Vagina (tissue), 2 donors: ENCODE data around the gene INPP4A. TPM values are rescaled to one million over a fixed set of nuclear protein-coding genes. Genes with fewer than 3 reads are reported as not detected.

Experiments used
- DNase-seq, 2 donors: peaks; one replicate each; pipeline ENCODE4 v3.0.0-alpha.2; 2017; ENCODE audit errors: extremely low spot score in 2 of 2
- H3K27ac ChIP-seq: fragments of 200-600 bp; sonication (generic); one replicate; pipeline ENCODE4 v1.5.1; 2019
- H3K27me3 ChIP-seq: fragments of 200-600 bp; sonication (generic); one replicate; pipeline ENCODE4 v1.5.1; 2019
- H3K36me3 ChIP-seq, 2 donors: fragments of 200-600 bp; sonication (generic); one replicate each; pipeline ENCODE4 v1.5.1; 2017 to 2019
- H3K4me1 ChIP-seq: fragments of 200-600 bp; sonication (generic); one replicate; pipeline ENCODE4 v1.5.1; 2019
- H3K4me3 ChIP-seq, 2 donors: fragments of 200-600 bp; sonication (generic); 1 replicate in 1 of 2; 2 replicates in 1 of 2; pipeline ENCODE4 v1.5.1; 2016 to 2019
- H3K9me3 ChIP-seq: fragments of 200-600 bp; sonication (generic); one replicate; pipeline ENCODE4 v1.5.1; 2019
- CTCF ChIP-seq, 3 experiments: fragments of 450-650 bp in 2 of 3; fragments of 200-600 bp in 1 of 3; sonication (generic) in 1 of 3; IDR thresholded peaks; one replicate each; pipeline ENCODE4 v1.5.1; 2017 to 2019; ENCODE audit warnings: antibody characterized with exemption in 3 of 3, mild to moderate bottlenecking in 2 of 3, moderate library complexity in 2 of 3
- POLR2A ChIP-seq, 2 donors: fragments of 450-650 bp; IDR thresholded peaks; one replicate each; pipeline ENCODE4 v1.6.1; 2017; ENCODE audit warnings: antibody characterized with exemption in 2 of 2, mild to moderate bottlenecking in 2 of 2, moderate library complexity in 2 of 2
- POLR2AphosphoS5 ChIP-seq, 2 donors: sonication (generic); formaldehyde crosslinking; IDR thresholded peaks; one replicate each; pipeline ENCODE4 v1.9.0; 2017; ENCODE audit warnings: antibody characterized with exemption in 2 of 2, mild to moderate bottlenecking in 2 of 2, low read depth in 1 of 2; ENCODE audit not compliant: insufficient read depth in 1 of 2
- intact Hi-C: fragments of 100-400 bp; cut with DNase I; formaldehyde crosslinking; loops from one replicate; pipeline ENCODE4 v1.15.1; 2023
- total RNA-seq: library from RNA; depleted of rRNA; stranded (reverse); fragments of >200 nt; gene quantifications from one replicate; pipeline ENCODE4 v1.2.3, GENCODE V29; 2016

INPP4A gene
- total RNA-seq, 1 donor from 2014 or later, result 38.1 TPM

- Histone ChIP-seq H3K27me3 (no peaks in the 10 kb centered on the region), H3K27ac (no peak overlapping the region), H3K4me3 (no peak overlapping the region), H3K36me3 (peaks cover 0 to 35% of the 10 kb centered on the region in 2 donors), H3K9me3 (no peaks in the 10 kb centered on the region), H3K4me1 (no peaks in the 10 kb centered on the region)
- intact Hi-C loops, result no loop called here
- no peak for TF ChIP-seq POLR2AphosphoS5 (IDR thresholded peaks at IDR 0.05; ENCODE audit: insufficient read depth in 1 of 2, low read depth in 1 of 2)
- TF ChIP-seq CTCF (IDR thresholded peaks at IDR 0.05), result no peak
- TF ChIP-seq POLR2A (IDR thresholded peaks at IDR 0.05), result no peak
- DNase-seq, result peak in 1 of 2 donors; percentile 62
Measured at GRCh38 chr2:98579926-98580325, 135.3 kb downstream of the INPP4A start.

- DNase-seq, result peak in 1 of 2 donors; percentile 70
- intact Hi-C loops, result no loop called here
- no peak overlapping the region for H3K27ac ChIP-seq
- no peaks in the 10 kb centered on the region for H3K9me3 ChIP-seq
- H3K36me3 ChIP-seq, result peaks cover 0 to 29% of the 10 kb centered on the region in 2 donors
- no peaks in the 10 kb centered on the region for H3K4me1 ChIP-seq
- H3K27me3 ChIP-seq, result no peaks in the 10 kb centered on the region
- TF ChIP-seq CTCF (IDR thresholded peaks at IDR 0.05) (no peak), POLR2AphosphoS5 (IDR thresholded peaks at IDR 0.05; ENCODE audit: insufficient read depth in 1 of 2, low read depth in 1 of 2) (no peak), POLR2A (IDR thresholded peaks at IDR 0.05) (no peak)
- H3K4me3 ChIP-seq, result no peak overlapping the region
Measured at GRCh38 chr2:98580656-98581284, 136.1 kb downstream of the INPP4A start.

- Histone ChIP-seq H3K4me3 (no peak overlapping the region), H3K36me3 (peaks cover 0 to 23% of the 10 kb centered on the region in 2 donors), H3K27ac (no peak overlapping the region), H3K27me3 (no peaks in the 10 kb centered on the region), H3K4me1 (no peaks in the 10 kb centered on the region), H3K9me3 (no peaks in the 10 kb centered on the region)
- peak in 1 of 2 donors; percentile 18 for DNase-seq
- TF ChIP-seq POLR2AphosphoS5 (IDR thresholded peaks at IDR 0.05; ENCODE audit: insufficient read depth in 1 of 2, low read depth in 1 of 2) (no peak), POLR2A (IDR thresholded peaks at IDR 0.05) (no peak), CTCF (IDR thresholded peaks at IDR 0.05) (no peak)
- intact Hi-C loops, result no loop called here
Measured at GRCh38 chr2:98582523-98582922, 137.9 kb downstream of the INPP4A start.

- no peak for DNase-seq
- Histone ChIP-seq H3K4me3 (no peak overlapping the region), H3K27ac (no peak overlapping the region), H3K36me3 (peaks cover 0 to 20% of the 10 kb centered on the region in 2 donors), H3K27me3 (no peaks in the 10 kb centered on the region), H3K4me1 (no peaks in the 10 kb centered on the region), H3K9me3 (no peaks in the 10 kb centered on the region)
- TF ChIP-seq POLR2A (IDR thresholded peaks at IDR 0.05) (no peak), CTCF (IDR thresholded peaks at IDR 0.05) (no peak), POLR2AphosphoS5 (IDR thresholded peaks at IDR 0.05; ENCODE audit: insufficient read depth in 1 of 2, low read depth in 1 of 2) (no peak)
- intact Hi-C loops, result no loop called here
Measured at GRCh38 chr2:98583276-98583675, 138.6 kb downstream of the INPP4A start.

GRCh38 chr2:98583816-98584618, 139.4 kb downstream of the INPP4A start:
- no peak for TF ChIP-seq CTCF (IDR thresholded peaks at IDR 0.05)
- TF ChIP-seq POLR2A (IDR thresholded peaks at IDR 0.05), result no peak
- TF ChIP-seq POLR2AphosphoS5 (IDR thresholded peaks at IDR 0.05; ENCODE audit: insufficient read depth in 1 of 2, low read depth in 1 of 2), result no peak
- intact Hi-C loops, result no loop called here
- DNase-seq, result peak; percentile 54 to 61
- Histone ChIP-seq H3K27ac (no peak overlapping the region), H3K4me1 (no peaks in the 10 kb centered on the region), H3K36me3 (peaks cover 0 to 20% of the 10 kb centered on the region in 2 donors), H3K27me3 (no peaks in the 10 kb centered on the region), H3K4me3 (no peak overlapping the region), H3K9me3 (no peaks in the 10 kb centered on the region)
